CD4-positive, alpha-beta T cell (primary cell): Measurements from ENCODE around the gene NFYC. TPM values are rescaled to one million over a fixed set of nuclear protein-coding genes. Genes with fewer than 3 reads are reported as not detected.

Experiments
- ATAC-seq: fragments of 200-7000 bp; cut with Tn5 transposase; one replicate; pipeline ENCODE4 v1.10.0; 2022; ENCODE audit warnings: mild to moderate bottlenecking; ENCODE audit not compliant: poor library complexity
- CTCF ChIA-PET: fragments of 350-600 bp; sonication (Branson Sonifier 250); formaldehyde crosslinking; loops from one replicate; lab custom pipeline; 2021; ENCODE audit warnings: antibody characterized with exemption, inconsistent platforms; lab: Charles Lee
- POLR2A ChIA-PET: fragments of 350-600 bp; sonication (Branson Sonifier 250); formaldehyde crosslinking; loops from one replicate; lab custom pipeline; 2021; ENCODE audit warnings: antibody characterized with exemption, inconsistent platforms; lab: Charles Lee
- DNase-seq, 14 experiments: peaks; one replicate each; pipeline ENCODE4 v3.0.0-alpha.2; 2013 to 2020; ENCODE audit warnings: mixed read lengths in 2 of 14
- H3K27ac ChIP-seq, 2 donors: one replicate each; pipeline versions ENCODE4 v1.5.1 to v1.7.0; 2013; ENCODE audit warnings: low read length in 2 of 2, low read depth in 1 of 2, mild to moderate bottlenecking in 1 of 2
- H3K27me3 ChIP-seq, 2 experiments: 1 replicate in 1 of 2; 2 replicates in 1 of 2; pipeline versions ENCODE4 v1.6.1 to v1.7.0; 2013; ENCODE audit warnings: low read length in 2 of 2, control low read depth in 1 of 2, mild to moderate bottlenecking in 1 of 2, moderate library complexity in 1 of 2; ENCODE audit not compliant: insufficient read depth in 2 of 2, control insufficient read depth in 1 of 2
- H3K36me3 ChIP-seq: one replicate; pipeline ENCODE4 v1.6.1; 2013; ENCODE audit warnings: low read length, control low read depth; ENCODE audit not compliant: insufficient read depth
- H3K4me1 ChIP-seq: one replicate; pipeline ENCODE4 v1.6.1; 2013; ENCODE audit warnings: low read length, control low read depth; ENCODE audit not compliant: insufficient read depth
- H3K4me3 ChIP-seq: one replicate; pipeline ENCODE4 v1.5.1; 2013; ENCODE audit warnings: mild to moderate bottlenecking, low read length, moderate library complexity
- H3K9me3 ChIP-seq, 2 experiments: 1 replicate in 1 of 2; 2 replicates in 1 of 2; pipeline versions ENCODE4 v1.6.1 to v1.7.0; 2013; ENCODE audit warnings: low read length in 2 of 2, mild to moderate bottlenecking in 2 of 2, control low read depth in 1 of 2, moderate library complexity in 1 of 2; ENCODE audit not compliant: control insufficient read depth in 1 of 2, insufficient read depth in 1 of 2
- H3K27ac Mint-ChIP-seq: one replicate; pipeline ENCODE4 v1.8.0; 2020; ENCODE audit warnings: mixed read lengths
- H3K27me3 Mint-ChIP-seq: one replicate; pipeline ENCODE4 v1.8.0; 2021; ENCODE audit warnings: mixed read lengths
- H3K36me3 Mint-ChIP-seq: one replicate; pipeline ENCODE4 v1.8.0; 2021; ENCODE audit warnings: low read depth, mixed read lengths
- H3K4me1 Mint-ChIP-seq: one replicate; pipeline ENCODE4 v1.8.0; 2021; ENCODE audit warnings: low read depth, mixed read lengths
- H3K4me3 Mint-ChIP-seq: one replicate; pipeline ENCODE4 v1.8.0; 2020; ENCODE audit warnings: mild to moderate bottlenecking, mixed read lengths
- H3K9me3 Mint-ChIP-seq: one replicate; pipeline ENCODE4 v1.8.0; 2020; ENCODE audit warnings: mixed read lengths
- intact Hi-C, 2 experiments: fragments of 100-400 bp; cut with DNase I in 1 of 2; cut with micrococcal nuclease in 1 of 2; formaldehyde crosslinking; loops; one replicate each; pipeline versions ENCODE4 v1.15.1 to v1.9.0; 2023 to 2025; cut with DNase I, micrococcal nuclease
- total RNA-seq, 174 experiments: library from RNA in 2 of 174; stranded (reverse) in 2 of 174; gene quantifications; one replicate each; pipeline ENCODE4 v1.2.3 and lab custom pipeline; 2021 to 2026
- TF ChIP-seq, protein P1 (sequence below): fragments of 200-600 bp; IDR thresholded peaks from one replicate; pipeline ENCODE4 v1.8.0; 2022; ENCODE audit warnings: antibody characterized with exemption, mild to moderate bottlenecking

NFYC gene
- total RNA-seq, 2 experiments from 2014 or later = 28.6 to 35.2 TPM

DNA sequence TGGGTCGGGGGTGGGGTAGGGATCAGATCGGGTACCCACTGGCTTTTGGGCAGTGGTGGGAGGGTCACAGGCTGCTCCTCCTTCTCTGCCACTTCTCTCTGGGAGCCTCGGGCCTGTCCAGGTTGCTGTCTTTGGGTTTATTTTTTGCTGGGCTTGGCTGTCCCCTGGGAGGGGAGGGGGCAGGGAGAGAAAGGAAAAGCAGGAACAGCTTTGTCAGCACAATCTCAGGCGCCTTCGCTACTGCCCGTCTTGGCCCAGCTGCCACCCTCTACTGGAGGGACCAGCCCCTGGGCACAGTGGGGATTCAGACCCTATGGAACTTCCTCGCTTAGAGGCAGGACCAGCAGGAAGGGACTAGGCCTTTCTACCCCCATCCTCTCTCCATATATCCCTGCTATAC, 100.5 kb downstream of the NFYC start:
- no peak overlapping the region for H3K27ac ChIP-seq
- ATAC-seq = no peak
- no peak overlapping the region for H3K4me3 ChIP-seq
- H3K36me3 ChIP-seq = no peaks in the 10 kb centered on the region
- CTCF ChIA-PET = interaction anchor here (0.6 to 0.7 kb wide), 2 partner anchors 75 to 90 kb away, joined by 3 read pairs; no protein-coding TSS in a partner anchor
- POLR2A ChIA-PET = no interaction called here
- peaks cover 20% of the 10 kb centered on the region for H3K4me1 ChIP-seq
- no peak overlapping the region for H3K4me3 Mint-ChIP-seq
- H3K27me3 Mint-ChIP-seq = no peaks in the 10 kb centered on the region
- H3K4me1 Mint-ChIP-seq = peaks cover 16% of the 10 kb centered on the region
- H3K9me3 Mint-ChIP-seq = no peaks in the 10 kb centered on the region
- TF ChIP-seq, protein P1, sequence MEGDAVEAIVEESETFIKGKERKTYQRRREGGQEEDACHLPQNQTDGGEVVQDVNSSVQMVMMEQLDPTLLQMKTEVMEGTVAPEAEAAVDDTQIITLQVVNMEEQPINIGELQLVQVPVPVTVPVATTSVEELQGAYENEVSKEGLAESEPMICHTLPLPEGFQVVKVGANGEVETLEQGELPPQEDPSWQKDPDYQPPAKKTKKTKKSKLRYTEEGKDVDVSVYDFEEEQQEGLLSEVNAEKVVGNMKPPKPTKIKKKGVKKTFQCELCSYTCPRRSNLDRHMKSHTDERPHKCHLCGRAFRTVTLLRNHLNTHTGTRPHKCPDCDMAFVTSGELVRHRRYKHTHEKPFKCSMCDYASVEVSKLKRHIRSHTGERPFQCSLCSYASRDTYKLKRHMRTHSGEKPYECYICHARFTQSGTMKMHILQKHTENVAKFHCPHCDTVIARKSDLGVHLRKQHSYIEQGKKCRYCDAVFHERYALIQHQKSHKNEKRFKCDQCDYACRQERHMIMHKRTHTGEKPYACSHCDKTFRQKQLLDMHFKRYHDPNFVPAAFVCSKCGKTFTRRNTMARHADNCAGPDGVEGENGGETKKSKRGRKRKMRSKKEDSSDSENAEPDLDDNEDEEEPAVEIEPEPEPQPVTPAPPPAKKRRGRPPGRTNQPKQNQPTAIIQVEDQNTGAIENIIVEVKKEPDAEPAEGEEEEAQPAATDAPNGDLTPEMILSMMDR = no peak
- intact Hi-C loops = no loop called here
- no peak overlapping the region for H3K27ac Mint-ChIP-seq
- DNase-seq = no peak
- no peaks in the 10 kb centered on the region for H3K36me3 Mint-ChIP-seq
- H3K27me3 ChIP-seq = no peaks in the 10 kb centered on the region
- peaks cover 0 to 2% of the 10 kb centered on the region in 2 experiments for H3K9me3 ChIP-seq

DNA sequence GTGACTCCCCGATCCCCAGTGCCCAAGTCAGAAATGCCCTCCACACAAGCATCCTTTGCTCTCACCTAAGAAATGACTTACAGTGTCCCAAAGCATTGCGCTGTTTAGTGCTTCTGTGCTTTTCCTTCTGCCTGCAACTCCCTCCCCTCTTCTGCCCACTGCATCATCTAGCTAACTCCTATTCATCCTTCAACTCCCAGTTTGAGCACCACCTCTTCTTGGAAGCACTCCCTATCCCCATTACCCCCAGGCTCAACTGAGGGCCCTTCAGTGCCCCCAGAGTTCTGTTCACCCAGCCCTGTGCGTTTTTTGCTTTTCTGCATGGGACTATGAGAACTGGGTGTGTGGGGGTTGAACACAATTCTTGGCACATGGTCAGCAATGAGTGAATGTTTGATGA, 102.1 kb downstream of the NFYC start:
- Mint-ChIP-seq H3K36me3 (no peaks in the 10 kb centered on the region), H3K4me1 (peaks cover 23% of the 10 kb centered on the region), H3K9me3 (no peaks in the 10 kb centered on the region), H3K27ac (peak overlapping the region; percentile 3), H3K27me3 (no peaks in the 10 kb centered on the region), H3K4me3 (no peak overlapping the region)
- TF ChIP-seq, protein P1 = no peak
- no peaks in the 10 kb centered on the region for H3K27me3 ChIP-seq
- H3K27ac ChIP-seq = no peak overlapping the region
- no peak for ATAC-seq
- POLR2A ChIA-PET = no interaction called here
- no peak overlapping the region for H3K4me3 ChIP-seq
- H3K9me3 ChIP-seq = peaks cover 0 to 3% of the 10 kb centered on the region in 2 experiments
- intact Hi-C loops = loop anchor here in 1 of 2 experiments (1.0 kb wide), 1 partner anchor 26 kb away; no protein-coding TSS in a partner anchor
- H3K4me1 ChIP-seq = peaks cover 30% of the 10 kb centered on the region
- no peaks in the 10 kb centered on the region for H3K36me3 ChIP-seq
- CTCF ChIA-PET = no interaction called here
- DNase-seq = no peak

DNA sequence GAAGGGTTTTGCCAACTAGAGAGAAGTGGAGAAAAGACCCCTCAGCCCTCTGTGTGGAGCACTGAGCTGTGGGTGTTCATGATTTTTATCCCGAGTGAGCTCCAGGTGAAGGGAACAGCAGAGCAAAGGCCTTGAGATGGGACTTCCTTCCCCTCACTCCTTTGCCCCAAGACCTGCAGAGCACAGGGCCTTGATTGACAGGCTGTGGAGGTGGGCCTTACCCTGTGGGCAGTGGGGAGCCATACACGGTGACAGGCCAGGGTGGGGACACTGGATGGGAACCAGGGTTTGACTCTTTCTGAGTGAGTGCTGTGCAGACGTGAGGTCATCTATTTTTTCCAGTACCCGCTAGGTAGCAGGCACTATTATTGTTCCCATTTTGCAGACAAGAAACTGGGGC, 102.5 kb downstream of the NFYC start:
- H3K36me3 ChIP-seq = no peaks in the 10 kb centered on the region
- intact Hi-C loops = loop anchor here in 1 of 2 experiments (1.0 kb wide), 1 partner anchor 27 kb away; no protein-coding TSS in a partner anchor
- no peaks in the 10 kb centered on the region for H3K27me3 ChIP-seq
- no peak for ATAC-seq
- CTCF ChIA-PET = no interaction called here
- POLR2A ChIA-PET = interaction anchor here (0.7 kb wide), 1 partner anchor 33 kb away, joined by 3 read pairs; no protein-coding TSS in a partner anchor
- DNase-seq = no peak
- peaks cover 0 to 3% of the 10 kb centered on the region in 2 experiments for H3K9me3 ChIP-seq
- peaks cover 30% of the 10 kb centered on the region for H3K4me1 ChIP-seq
- H3K27ac ChIP-seq = no peak overlapping the region
- no peaks in the 10 kb centered on the region for H3K36me3 Mint-ChIP-seq
- no peak overlapping the region for H3K4me3 Mint-ChIP-seq
- H3K27me3 Mint-ChIP-seq = no peaks in the 10 kb centered on the region
- TF ChIP-seq, protein P1 = no peak
- peaks cover 23% of the 10 kb centered on the region for H3K4me1 Mint-ChIP-seq
- H3K27ac Mint-ChIP-seq = peak overlapping the region; percentile 3
- no peaks in the 10 kb centered on the region for H3K9me3 Mint-ChIP-seq
- H3K4me3 ChIP-seq = no peak overlapping the region
